CD4-positive, alpha-beta T cell (primary cell): ENCODE data around the gene DGKB. TPM values are rescaled to one million over a fixed set of nuclear protein-coding genes. Genes with fewer than 3 reads are reported as not detected.

Source experiments
- ATAC-seq: fragments of 200-7000 bp; cut with Tn5 transposase; one replicate; pipeline ENCODE4 v1.10.0; 2022; ENCODE audit warnings: mild to moderate bottlenecking; ENCODE audit not compliant: poor library complexity
- CTCF ChIA-PET: fragments of 350-600 bp; sonication (Branson Sonifier 250); formaldehyde crosslinking; loops from one replicate; lab custom pipeline; 2021; ENCODE audit warnings: antibody characterized with exemption, inconsistent platforms; lab: Charles Lee
- POLR2A ChIA-PET: fragments of 350-600 bp; sonication (Branson Sonifier 250); formaldehyde crosslinking; loops from one replicate; lab custom pipeline; 2021; ENCODE audit warnings: antibody characterized with exemption, inconsistent platforms; lab: Charles Lee
- DNase-seq, 14 experiments: peaks; one replicate each; pipeline ENCODE4 v3.0.0-alpha.2; 2013 to 2020; ENCODE audit warnings: mixed read lengths in 2 of 14
- H3K27ac ChIP-seq, 2 donors: one replicate each; pipeline versions ENCODE4 v1.5.1 to v1.7.0; 2013; ENCODE audit warnings: low read length in 2 of 2, low read depth in 1 of 2, mild to moderate bottlenecking in 1 of 2
- H3K27me3 ChIP-seq, 2 experiments: 1 replicate in 1 of 2; 2 replicates in 1 of 2; pipeline versions ENCODE4 v1.6.1 to v1.7.0; 2013; ENCODE audit warnings: low read length in 2 of 2, control low read depth in 1 of 2, mild to moderate bottlenecking in 1 of 2, moderate library complexity in 1 of 2; ENCODE audit not compliant: insufficient read depth in 2 of 2, control insufficient read depth in 1 of 2
- H3K36me3 ChIP-seq: one replicate; pipeline ENCODE4 v1.6.1; 2013; ENCODE audit warnings: low read length, control low read depth; ENCODE audit not compliant: insufficient read depth
- H3K4me1 ChIP-seq: one replicate; pipeline ENCODE4 v1.6.1; 2013; ENCODE audit warnings: low read length, control low read depth; ENCODE audit not compliant: insufficient read depth
- H3K4me3 ChIP-seq: one replicate; pipeline ENCODE4 v1.5.1; 2013; ENCODE audit warnings: mild to moderate bottlenecking, low read length, moderate library complexity
- H3K9me3 ChIP-seq, 2 experiments: 1 replicate in 1 of 2; 2 replicates in 1 of 2; pipeline versions ENCODE4 v1.6.1 to v1.7.0; 2013; ENCODE audit warnings: low read length in 2 of 2, mild to moderate bottlenecking in 2 of 2, control low read depth in 1 of 2, moderate library complexity in 1 of 2; ENCODE audit not compliant: control insufficient read depth in 1 of 2, insufficient read depth in 1 of 2
- H3K27ac Mint-ChIP-seq: one replicate; pipeline ENCODE4 v1.8.0; 2020; ENCODE audit warnings: mixed read lengths
- H3K27me3 Mint-ChIP-seq: one replicate; pipeline ENCODE4 v1.8.0; 2021; ENCODE audit warnings: mixed read lengths
- H3K36me3 Mint-ChIP-seq: one replicate; pipeline ENCODE4 v1.8.0; 2021; ENCODE audit warnings: low read depth, mixed read lengths
- H3K4me1 Mint-ChIP-seq: one replicate; pipeline ENCODE4 v1.8.0; 2021; ENCODE audit warnings: low read depth, mixed read lengths
- H3K4me3 Mint-ChIP-seq: one replicate; pipeline ENCODE4 v1.8.0; 2020; ENCODE audit warnings: mild to moderate bottlenecking, mixed read lengths
- H3K9me3 Mint-ChIP-seq: one replicate; pipeline ENCODE4 v1.8.0; 2020; ENCODE audit warnings: mixed read lengths
- CTCF ChIP-seq: fragments of 200-600 bp; IDR thresholded peaks from one replicate; pipeline ENCODE4 v1.8.0; 2022; ENCODE audit warnings: antibody characterized with exemption, mild to moderate bottlenecking
- intact Hi-C, 2 experiments: fragments of 100-400 bp; cut with DNase I in 1 of 2; cut with micrococcal nuclease in 1 of 2; formaldehyde crosslinking; loops; one replicate each; pipeline versions ENCODE4 v1.15.1 to v1.9.0; 2023 to 2025; cut with DNase I, micrococcal nuclease
- total RNA-seq, 174 experiments: library from RNA in 2 of 174; stranded (reverse) in 2 of 174; gene quantifications; one replicate each; pipeline ENCODE4 v1.2.3 and lab custom pipeline; 2021 to 2026

Gene DGKB
- total RNA-seq, 2 experiments from 2014 or later, result not detected

GRCh38 chr7:14886533-14886932 lies 16.0 kb downstream of the DGKB start:
- Histone ChIP-seq H3K4me1 (no peaks in the 10 kb centered on the region), H3K36me3 (no peaks in the 10 kb centered on the region), H3K27ac (no peak overlapping the region), H3K27me3 (no peaks in the 10 kb centered on the region), H3K4me3 (no peak overlapping the region), H3K9me3 (no peaks in the 10 kb centered on the region)
- ChIA-PET CTCF (no interaction called here), POLR2A (no interaction called here)
- H3K9me3 Mint-ChIP-seq, result no peaks in the 10 kb centered on the region
- TF ChIP-seq CTCF, result no peak
- no peaks in the 10 kb centered on the region for H3K4me1 Mint-ChIP-seq
- DNase-seq (no peak), ATAC-seq (no peak)
- no peaks in the 10 kb centered on the region for H3K36me3 Mint-ChIP-seq
- no peak overlapping the region for H3K4me3 Mint-ChIP-seq
- H3K27me3 Mint-ChIP-seq, result no peaks in the 10 kb centered on the region
- no peak overlapping the region for H3K27ac Mint-ChIP-seq
- intact Hi-C loops, result no loop called here

GRCh38 chr7:14875941-14876587 lies 26.5 kb downstream of the DGKB start:
- DNase-seq (no peak), ATAC-seq (no peak)
- H3K27me3 Mint-ChIP-seq, result no peaks in the 10 kb centered on the region
- H3K9me3 Mint-ChIP-seq, result peaks cover 3% of the 10 kb centered on the region
- Histone ChIP-seq H3K36me3 (no peaks in the 10 kb centered on the region), H3K9me3 (peaks cover 0 to 7% of the 10 kb centered on the region in 2 experiments), H3K27me3 (no peaks in the 10 kb centered on the region), H3K4me3 (no peak overlapping the region), H3K27ac (no peak overlapping the region), H3K4me1 (no peaks in the 10 kb centered on the region)
- intact Hi-C loops, result no loop called here
- no peak overlapping the region for H3K27ac Mint-ChIP-seq
- H3K4me3 Mint-ChIP-seq, result no peak overlapping the region
- POLR2A ChIA-PET, result no interaction called here
- H3K36me3 Mint-ChIP-seq, result no peaks in the 10 kb centered on the region
- CTCF ChIA-PET, result no interaction called here
- H3K4me1 Mint-ChIP-seq, result no peaks in the 10 kb centered on the region
- TF ChIP-seq CTCF, result no peak

GRCh38 chr7:14871880-14872279 lies 30.7 kb downstream of the DGKB start:
- TF ChIP-seq CTCF, result no peak
- no peak for DNase-seq
- ChIA-PET POLR2A (no interaction called here), CTCF (no interaction called here)
- no peaks in the 10 kb centered on the region for H3K27me3 ChIP-seq
- peaks cover 0 to 4% of the 10 kb centered on the region in 2 experiments for H3K9me3 ChIP-seq
- H3K36me3 ChIP-seq, result no peaks in the 10 kb centered on the region
- no peak overlapping the region for H3K27ac ChIP-seq
- Mint-ChIP-seq H3K9me3 (no peaks in the 10 kb centered on the region), H3K4me3 (no peak overlapping the region), H3K27me3 (no peaks in the 10 kb centered on the region), H3K4me1 (no peaks in the 10 kb centered on the region), H3K36me3 (no peaks in the 10 kb centered on the region), H3K27ac (no peak overlapping the region)
- H3K4me3 ChIP-seq, result no peak overlapping the region
- no peaks in the 10 kb centered on the region for H3K4me1 ChIP-seq
- intact Hi-C loops, result no loop called here
- no peak for ATAC-seq
